ENCODE measurements around the gene CYFIP1. TPM values are rescaled to one million over a fixed set of nuclear protein-coding genes. Genes with fewer than 3 reads are reported as not detected.

CYFIP1 gene
- total RNA-seq, 1 experiment from 2014 or later, result 79.2 TPM

DNA sequence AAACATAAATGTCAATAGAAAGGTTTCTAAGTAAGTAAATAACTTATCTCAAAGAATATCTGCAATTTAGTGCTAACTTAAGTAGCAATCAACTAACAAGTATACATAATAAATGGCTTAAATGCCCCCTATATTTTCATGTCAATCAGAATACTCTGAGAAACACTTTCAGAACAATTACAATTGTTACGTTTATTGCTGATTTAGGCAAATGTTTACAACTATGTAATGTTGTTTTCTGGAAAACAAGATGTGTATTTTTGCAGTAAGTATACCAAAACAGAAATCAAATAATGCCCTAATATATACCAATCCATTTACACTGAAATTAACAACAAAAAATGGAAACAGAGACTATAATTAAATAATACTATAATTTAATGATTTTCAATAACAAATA, 46.0 kb upstream of the CYFIP1 start (continued):
- TF ChIP-seq, protein P1, sequence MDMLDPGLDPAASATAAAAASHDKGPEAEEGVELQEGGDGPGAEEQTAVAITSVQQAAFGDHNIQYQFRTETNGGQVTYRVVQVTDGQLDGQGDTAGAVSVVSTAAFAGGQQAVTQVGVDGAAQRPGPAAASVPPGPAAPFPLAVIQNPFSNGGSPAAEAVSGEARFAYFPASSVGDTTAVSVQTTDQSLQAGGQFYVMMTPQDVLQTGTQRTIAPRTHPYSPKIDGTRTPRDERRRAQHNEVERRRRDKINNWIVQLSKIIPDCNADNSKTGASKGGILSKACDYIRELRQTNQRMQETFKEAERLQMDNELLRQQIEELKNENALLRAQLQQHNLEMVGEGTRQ (CRISPR knock-in tag; IDR thresholded peaks at IDR 0.05), result no peak

DNA sequence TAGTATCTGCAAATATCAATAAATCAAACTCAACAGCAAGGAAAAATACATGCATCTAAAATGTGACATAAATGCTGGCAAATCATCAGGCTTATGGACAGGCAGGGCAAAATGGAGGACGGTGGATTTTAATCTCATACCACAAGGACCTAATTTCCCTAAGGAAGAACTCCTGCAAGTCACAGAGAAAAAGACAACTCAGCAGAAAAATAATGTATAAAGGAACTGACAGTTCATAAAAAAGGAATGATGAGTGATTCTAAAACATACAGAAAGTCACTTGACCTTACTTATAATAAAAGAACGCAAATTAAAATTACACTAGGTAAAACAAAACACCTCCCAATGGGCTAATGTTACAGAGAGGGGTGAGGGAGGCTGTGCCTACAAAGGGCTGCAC, 42.0 kb upstream of the CYFIP1 start:
- Mint-ChIP-seq H3K4me1 (no peaks in the 10 kb centered on the region), H3K27me3 (ENCODE audit: low read depth) (no peaks in the 10 kb centered on the region), H3K27ac (no peak overlapping the region), H3K9me3 (no peaks in the 10 kb centered on the region), H3K4me3 (no peak overlapping the region), H3K36me3 (peaks cover 61% of the 10 kb centered on the region)
- no peak for ATAC-seq
- TF ChIP-seq MXD4 (CRISPR knock-in tag; IDR thresholded peaks at IDR 0.05; ENCODE audit: borderline replicate concordance) (no peak), ETV6 (CRISPR knock-in tag; IDR thresholded peaks at IDR 0.05) (no peak), OVOL2 (CRISPR knock-in tag; IDR thresholded peaks at IDR 0.05; ENCODE audit: borderline replicate concordance) (no peak), SOX15 (CRISPR knock-in tag; IDR thresholded peaks at IDR 0.05) (no peak), ESRRA (CRISPR knock-in tag; IDR thresholded peaks at IDR 0.05; ENCODE audit: borderline replicate concordance) (no peak), MLX (CRISPR knock-in tag; IDR thresholded peaks at IDR 0.05) (no peak), FOXP1 (CRISPR knock-in tag; IDR thresholded peaks at IDR 0.05; ENCODE audit: borderline replicate concordance) (no peak), CBFB (CRISPR knock-in tag; IDR thresholded peaks at IDR 0.05; ENCODE audit: low read depth) (no peak), TCF7 (CRISPR knock-in tag; IDR thresholded peaks at IDR 0.05; ENCODE audit: low read depth) (no peak), ZNF396 (CRISPR knock-in tag; IDR thresholded peaks at IDR 0.05; ENCODE audit: borderline replicate concordance) (no peak), FOXK1 (CRISPR knock-in tag; IDR thresholded peaks at IDR 0.05) (no peak), HMGA2 (CRISPR knock-in tag; IDR thresholded peaks at IDR 0.05) (no peak), NR1H2 (CRISPR knock-in tag; IDR thresholded peaks at IDR 0.05) (no peak), JUN (CRISPR knock-in tag; IDR thresholded peaks at IDR 0.05) (no peak), IRF1 (CRISPR knock-in tag; IDR thresholded peaks at IDR 0.05) (no peak), ZNF512 (CRISPR knock-in tag; IDR thresholded peaks at IDR 0.05; ENCODE audit: borderline replicate concordance) (no peak), GABPB1 (CRISPR knock-in tag; IDR thresholded peaks at IDR 0.05) (no peak), GRHL2 (CRISPR knock-in tag; IDR thresholded peaks at IDR 0.05; ENCODE audit: insufficient replicate concordance, severe bottlenecking) (no peak)
- TF ChIP-seq, protein P2, sequence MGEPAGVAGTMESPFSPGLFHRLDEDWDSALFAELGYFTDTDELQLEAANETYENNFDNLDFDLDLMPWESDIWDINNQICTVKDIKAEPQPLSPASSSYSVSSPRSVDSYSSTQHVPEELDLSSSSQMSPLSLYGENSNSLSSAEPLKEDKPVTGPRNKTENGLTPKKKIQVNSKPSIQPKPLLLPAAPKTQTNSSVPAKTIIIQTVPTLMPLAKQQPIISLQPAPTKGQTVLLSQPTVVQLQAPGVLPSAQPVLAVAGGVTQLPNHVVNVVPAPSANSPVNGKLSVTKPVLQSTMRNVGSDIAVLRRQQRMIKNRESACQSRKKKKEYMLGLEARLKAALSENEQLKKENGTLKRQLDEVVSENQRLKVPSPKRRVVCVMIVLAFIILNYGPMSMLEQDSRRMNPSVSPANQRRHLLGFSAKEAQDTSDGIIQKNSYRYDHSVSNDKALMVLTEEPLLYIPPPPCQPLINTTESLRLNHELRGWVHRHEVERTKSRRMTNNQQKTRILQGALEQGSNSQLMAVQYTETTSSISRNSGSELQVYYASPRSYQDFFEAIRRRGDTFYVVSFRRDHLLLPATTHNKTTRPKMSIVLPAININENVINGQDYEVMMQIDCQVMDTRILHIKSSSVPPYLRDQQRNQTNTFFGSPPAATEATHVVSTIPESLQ (CRISPR knock-in tag; IDR thresholded peaks at IDR 0.05), result no peak
- TF ChIP-seq, protein P3, sequence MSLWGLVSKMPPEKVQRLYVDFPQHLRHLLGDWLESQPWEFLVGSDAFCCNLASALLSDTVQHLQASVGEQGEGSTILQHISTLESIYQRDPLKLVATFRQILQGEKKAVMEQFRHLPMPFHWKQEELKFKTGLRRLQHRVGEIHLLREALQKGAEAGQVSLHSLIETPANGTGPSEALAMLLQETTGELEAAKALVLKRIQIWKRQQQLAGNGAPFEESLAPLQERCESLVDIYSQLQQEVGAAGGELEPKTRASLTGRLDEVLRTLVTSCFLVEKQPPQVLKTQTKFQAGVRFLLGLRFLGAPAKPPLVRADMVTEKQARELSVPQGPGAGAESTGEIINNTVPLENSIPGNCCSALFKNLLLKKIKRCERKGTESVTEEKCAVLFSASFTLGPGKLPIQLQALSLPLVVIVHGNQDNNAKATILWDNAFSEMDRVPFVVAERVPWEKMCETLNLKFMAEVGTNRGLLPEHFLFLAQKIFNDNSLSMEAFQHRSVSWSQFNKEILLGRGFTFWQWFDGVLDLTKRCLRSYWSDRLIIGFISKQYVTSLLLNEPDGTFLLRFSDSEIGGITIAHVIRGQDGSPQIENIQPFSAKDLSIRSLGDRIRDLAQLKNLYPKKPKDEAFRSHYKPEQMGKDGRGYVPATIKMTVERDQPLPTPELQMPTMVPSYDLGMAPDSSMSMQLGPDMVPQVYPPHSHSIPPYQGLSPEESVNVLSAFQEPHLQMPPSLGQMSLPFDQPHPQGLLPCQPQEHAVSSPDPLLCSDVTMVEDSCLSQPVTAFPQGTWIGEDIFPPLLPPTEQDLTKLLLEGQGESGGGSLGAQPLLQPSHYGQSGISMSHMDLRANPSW (CRISPR knock-in tag; conservative IDR thresholded peaks at IDR 0.05; ENCODE audit: low read depth), result no peak
- ChIA-PET POLR2A (no interaction called here), CTCF (interaction anchor here (2.0 kb wide), 1 partner anchor 14 kb away, joined by 6 read pairs; no protein-coding TSS in a partner anchor)
- DNase-seq (ENCODE audit: low spot score), result no peak

All from WTC11 (cell line).